ENCODE measurements around the gene PHYHIPL.

PHYHIPL gene

GRCh38 chr10:59175538-59176240 is 754 bp upstream of the PHYHIPL start:
- peak overlapping the region; percentile 94 for H3K27ac ChIP-seq
- no peak for TF ChIP-seq CTCF (conservative IDR thresholded peaks at IDR 0.05)

- peak overlapping the region; percentile 94 for H3K27ac ChIP-seq
- TF ChIP-seq CTCF (conservative IDR thresholded peaks at IDR 0.05): peak; percentile 54
Measured at GRCh38 chr10:59177031-59177797, 771 bp downstream of the PHYHIPL start.

GRCh38 chr10:59177836-59178235 is 1.4 kb downstream of the PHYHIPL start:
- no peak for TF ChIP-seq CTCF (conservative IDR thresholded peaks at IDR 0.05)
- peak overlapping the region; percentile 94 for H3K27ac ChIP-seq

GRCh38 chr10:59179068-59179467 is 2.6 kb downstream of the PHYHIPL start:
- no peak for TF ChIP-seq CTCF (conservative IDR thresholded peaks at IDR 0.05)
- H3K27ac ChIP-seq: no peak overlapping the region

- TF ChIP-seq CTCF (conservative IDR thresholded peaks at IDR 0.05): no peak
- no peak overlapping the region for H3K27ac ChIP-seq
Measured at GRCh38 chr10:59180689-59181270, 4.3 kb downstream of the PHYHIPL start.

GRCh38 chr10:59181668-59182067 is 5.2 kb downstream of the PHYHIPL start:
- H3K27ac ChIP-seq: no peak overlapping the region
- TF ChIP-seq CTCF (conservative IDR thresholded peaks at IDR 0.05): peak; percentile 81

GRCh38 chr10:59190332-59190731 is 13.9 kb downstream of the PHYHIPL start:
- TF ChIP-seq CTCF (conservative IDR thresholded peaks at IDR 0.05): no peak
- no peak overlapping the region for H3K27ac ChIP-seq

Measured in VCaP (cell line).